HG03108 (cell line): Measurements from ENCODE around the gene FAM20A.
"Not testable (repeated sequence)": the region's sequence is repeated elsewhere in the genome, so short reads cannot be mapped to it uniquely, and the experiment has no call there.

Experiments
- ATAC-seq: cut with Tn5 transposase; IDR thresholded peaks from one replicate; pipeline ENCODE4 v1.9.1; 2021; ENCODE audit warnings: moderate library complexity; ENCODE audit not compliant: unreplicated experiment

FAM20A gene

DNA sequence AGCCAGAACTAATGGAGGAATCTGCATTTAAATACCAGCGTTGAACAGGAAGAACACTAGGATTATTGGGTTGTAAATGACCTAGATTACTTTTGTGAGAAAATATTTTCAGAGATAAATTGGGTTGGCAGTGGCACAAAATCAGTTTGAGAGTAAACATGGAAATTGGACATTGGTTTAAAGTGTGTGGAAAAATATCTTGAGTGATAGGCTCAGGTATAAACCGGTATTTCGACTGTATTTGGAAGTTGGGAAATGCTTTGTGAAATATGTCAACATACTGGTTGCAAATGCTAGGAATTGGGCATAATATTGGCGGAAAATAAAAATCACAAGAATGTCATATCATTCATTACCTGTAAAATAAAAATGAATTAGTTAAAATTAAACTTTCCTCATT lies 73.9 kb downstream of the FAM20A start:
- ATAC-seq, result no peak

- ATAC-seq, result no peak
Observed at GRCh38 chr17:68526548-68526947, 74.6 kb downstream of the FAM20A start.

DNA sequence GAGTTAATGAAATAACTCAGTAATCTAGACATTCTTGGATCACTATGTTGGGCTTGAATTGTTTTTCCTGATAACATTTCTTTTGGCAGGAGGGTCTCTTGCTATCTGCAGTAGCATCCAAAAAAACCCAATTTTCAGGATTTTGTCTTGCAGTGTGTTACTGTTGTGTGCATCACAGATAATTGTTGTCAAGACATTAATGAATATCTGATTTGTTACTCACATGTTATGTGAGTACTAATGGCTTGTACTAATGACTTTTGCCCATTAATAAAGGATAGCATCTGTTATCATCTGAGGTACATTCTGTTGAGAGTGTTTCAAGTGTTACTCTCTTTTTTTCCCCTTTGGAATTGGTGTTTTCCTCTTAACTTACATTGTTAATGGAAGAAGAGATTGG lies 78.9 kb downstream of the FAM20A start:
- ATAC-seq, result no peak

DNA sequence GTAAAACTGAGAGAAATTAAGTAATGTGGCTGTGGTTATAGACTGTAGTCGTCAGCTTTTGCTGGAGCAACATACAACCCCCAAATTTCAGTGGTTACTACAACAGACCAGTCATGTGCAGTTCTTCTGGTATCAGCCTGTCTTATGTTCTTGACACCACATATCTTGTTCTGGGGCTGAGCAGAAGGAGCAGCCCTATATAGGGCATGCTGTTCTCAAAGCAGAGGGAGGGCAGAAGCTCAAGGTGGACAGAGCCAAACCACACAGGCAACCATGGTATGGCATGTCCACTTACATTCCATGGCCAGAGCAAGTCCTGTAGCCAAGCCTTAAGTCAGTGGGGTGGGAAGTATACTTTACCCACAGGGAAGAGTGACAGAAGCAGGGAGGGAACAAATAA lies 81.3 kb downstream of the FAM20A start:
- ATAC-seq, result no peak

DNA sequence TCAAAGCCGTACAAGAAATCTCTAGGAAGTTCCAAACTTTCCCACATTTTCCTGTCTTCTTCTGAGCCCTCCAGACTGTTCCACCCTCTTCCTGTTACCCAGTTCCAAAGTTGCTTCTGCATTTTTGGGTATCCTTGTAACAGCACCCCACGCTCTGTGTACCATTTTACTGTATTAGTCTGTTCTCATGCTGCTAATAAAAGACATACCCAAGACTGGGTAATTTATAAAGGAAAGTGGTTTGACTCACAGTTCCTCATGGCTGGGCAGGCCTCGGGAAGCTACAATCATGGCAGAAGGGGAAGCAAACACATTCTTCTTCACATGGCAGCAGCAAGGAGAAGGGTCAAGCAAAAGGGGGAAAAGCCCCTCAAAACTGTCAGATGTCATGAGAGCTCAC lies 82.1 kb downstream of the FAM20A start:
- ATAC-seq, result not testable (repeated sequence)

GRCh38 chr17:68518063-68518815 lies 82.9 kb downstream of the FAM20A start:
- ATAC-seq, result no peak

GRCh38 chr17:68517605-68518004 lies 83.6 kb downstream of the FAM20A start:
- ATAC-seq, result not testable (repeated sequence)

DNA sequence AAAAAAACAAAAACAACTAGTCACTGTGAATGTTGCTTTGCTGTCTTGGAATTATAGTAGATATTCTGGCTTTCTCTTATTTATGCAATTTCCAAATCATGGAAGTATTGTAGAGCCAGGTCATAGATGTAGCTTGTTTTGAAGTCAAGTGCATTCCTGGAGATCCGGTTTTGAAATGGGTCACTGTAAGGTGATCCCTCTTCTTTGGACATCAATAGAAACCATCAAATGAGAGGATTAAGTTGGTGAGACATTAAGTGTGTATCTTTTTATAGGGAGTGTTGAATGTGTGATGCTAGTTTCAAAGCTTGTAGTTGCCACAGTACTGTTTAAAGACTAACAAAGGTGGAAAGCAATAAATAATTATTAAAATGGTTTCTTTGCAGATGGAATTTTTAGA lies 84.4 kb downstream of the FAM20A start:
- no peak for ATAC-seq

- no peak for ATAC-seq
Observed at GRCh38 chr17:68514831-68515635, 86.1 kb downstream of the FAM20A start.

DNA sequence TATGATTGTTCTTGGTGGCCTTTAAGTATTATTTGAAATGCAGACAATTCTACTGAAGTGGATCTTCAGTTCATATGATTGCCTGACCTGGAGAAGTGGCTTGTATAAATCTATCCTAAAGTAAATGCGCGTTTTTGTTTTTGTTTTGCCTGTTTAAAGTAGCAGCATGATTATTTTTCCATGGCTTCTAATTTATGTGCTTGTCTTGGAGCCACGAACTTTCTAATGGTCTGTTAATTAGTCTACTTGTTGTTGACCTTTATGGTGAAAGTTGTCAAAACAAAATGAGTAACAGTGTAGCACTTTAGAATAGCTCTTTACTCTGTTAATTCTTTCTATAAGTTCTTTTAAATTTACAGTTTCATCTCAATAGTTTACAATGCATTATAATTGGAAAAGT lies 87.2 kb downstream of the FAM20A start:
- ATAC-seq, result no peak

DNA sequence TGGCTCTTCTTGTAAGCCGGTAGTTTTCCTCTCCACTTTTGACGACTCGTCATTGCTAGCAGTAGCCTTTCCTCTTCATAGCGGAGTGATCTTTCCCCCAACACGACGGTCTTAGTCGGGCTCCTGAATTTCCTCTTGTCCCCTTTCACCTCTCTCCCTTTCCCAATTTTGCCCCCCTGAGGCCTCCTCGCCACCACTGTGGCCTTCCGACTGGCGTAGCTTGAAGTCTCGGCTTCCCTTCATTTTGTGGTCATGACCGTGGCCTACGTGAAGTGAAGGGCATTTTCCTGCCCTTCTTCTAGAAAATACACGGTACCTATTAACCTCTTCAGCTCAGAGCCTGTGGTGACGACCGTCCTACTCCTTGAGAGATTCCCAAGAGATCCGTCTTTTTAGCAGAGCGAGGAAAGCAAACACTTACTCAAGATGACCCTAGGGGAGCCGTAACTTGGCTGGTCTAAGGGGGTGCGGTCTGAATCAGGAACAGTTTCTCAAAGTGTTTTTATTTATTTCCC lies 88.2 kb downstream of the FAM20A start:
- no peak for ATAC-seq

GRCh38 chr17:68512247-68512959 lies 88.8 kb downstream of the FAM20A start, which contains the start of gene PRKAR1A:
TSS of gene PRKAR1A (plus strand) at chr17:68512430. CDS start at chr17:68515400, 2,970 bp downstream.
- ATAC-seq, result peak; percentile 89

DNA sequence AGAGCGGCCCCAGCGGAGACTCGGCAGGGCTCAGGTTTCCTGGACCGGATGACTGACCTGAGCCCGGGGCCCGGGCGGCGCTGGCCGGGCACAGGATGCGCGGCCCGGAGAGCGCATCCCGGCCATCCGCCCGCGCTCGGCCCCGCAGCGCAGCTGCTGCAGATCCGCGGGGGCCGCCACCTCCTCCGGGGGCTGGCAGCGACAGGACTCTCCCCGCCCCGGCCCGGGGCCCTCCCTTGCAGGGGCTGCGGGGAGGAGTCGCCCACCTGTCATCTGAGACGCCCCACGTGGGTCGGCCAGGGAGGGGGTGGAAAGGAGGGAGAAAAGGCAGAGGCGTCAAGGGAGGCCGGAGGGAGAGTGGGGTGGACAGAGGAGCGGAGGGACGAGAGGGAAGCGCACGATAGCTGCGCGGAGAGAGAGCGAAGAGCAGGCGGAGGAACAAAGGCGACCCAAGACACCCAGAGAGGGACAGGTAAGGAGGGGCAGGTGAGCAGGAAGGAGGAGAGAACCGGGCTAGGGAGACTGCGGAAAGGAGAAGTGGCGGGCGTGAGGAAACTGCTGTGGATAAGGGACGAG lies 89.4 kb downstream of the FAM20A start:
- peak; percentile 42 for ATAC-seq

DNA sequence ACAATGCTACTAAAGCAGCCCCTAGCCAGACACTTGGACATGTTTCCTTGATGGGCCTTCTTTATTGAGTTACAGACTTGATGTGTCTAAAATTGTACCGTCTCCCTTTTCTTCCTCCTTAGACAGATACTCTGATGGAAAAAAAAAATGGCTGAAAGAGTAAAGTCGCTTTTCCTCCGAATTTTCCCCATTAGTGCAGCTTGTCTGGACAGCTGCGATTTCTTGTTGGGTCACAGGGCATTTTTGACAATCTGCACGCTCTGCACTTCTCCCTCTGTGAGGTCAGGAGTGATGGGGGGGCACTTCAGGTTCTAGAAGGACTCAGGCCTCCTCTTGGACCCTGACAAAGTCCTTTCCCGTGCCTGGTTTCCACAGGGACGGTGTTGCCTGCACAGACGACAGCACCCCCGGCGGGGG lies 89.9 kb downstream of the FAM20A start:
- no peak for ATAC-seq

GRCh38 chr17:68509141-68510057 lies 91.8 kb downstream of the FAM20A start:
- ATAC-seq, result no peak

DNA sequence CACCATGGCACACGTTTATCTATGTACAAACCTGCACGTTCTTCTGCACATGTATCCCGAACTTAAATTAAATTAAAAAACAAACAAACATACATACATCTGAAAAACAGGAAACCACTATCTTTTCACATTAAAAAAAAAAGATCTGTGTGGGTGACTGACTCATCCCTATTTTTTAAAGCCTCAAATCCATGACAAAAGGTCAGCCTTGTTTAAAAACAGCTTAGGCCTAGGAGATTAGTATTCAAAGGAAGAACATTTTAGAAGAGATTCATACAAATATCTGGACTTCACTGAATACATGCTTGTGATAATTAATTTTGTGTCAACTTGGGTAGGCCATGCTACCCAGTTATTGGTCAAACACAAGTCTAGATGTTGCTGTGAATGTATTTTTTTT lies 93.6 kb downstream of the FAM20A start:
- ATAC-seq, result no peak

DNA sequence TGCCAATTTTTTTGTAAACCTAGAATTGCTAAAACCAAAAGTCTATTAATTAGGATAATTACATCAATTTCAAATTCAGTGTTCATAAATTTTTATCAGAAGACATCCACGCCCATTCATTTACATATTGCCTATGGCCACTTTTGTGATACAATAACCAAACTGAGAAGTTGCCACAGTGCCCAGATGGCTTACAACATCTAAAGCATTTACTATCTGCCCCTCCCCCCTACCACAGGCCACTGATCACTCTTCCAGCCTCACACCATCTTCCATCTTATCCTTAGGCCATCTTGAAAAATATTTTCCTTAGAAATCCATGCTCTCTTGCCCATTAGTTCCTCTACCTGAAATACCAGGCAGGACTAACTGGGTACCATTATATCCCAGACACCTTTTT lies 95.2 kb downstream of the FAM20A start:
- no peak for ATAC-seq

DNA sequence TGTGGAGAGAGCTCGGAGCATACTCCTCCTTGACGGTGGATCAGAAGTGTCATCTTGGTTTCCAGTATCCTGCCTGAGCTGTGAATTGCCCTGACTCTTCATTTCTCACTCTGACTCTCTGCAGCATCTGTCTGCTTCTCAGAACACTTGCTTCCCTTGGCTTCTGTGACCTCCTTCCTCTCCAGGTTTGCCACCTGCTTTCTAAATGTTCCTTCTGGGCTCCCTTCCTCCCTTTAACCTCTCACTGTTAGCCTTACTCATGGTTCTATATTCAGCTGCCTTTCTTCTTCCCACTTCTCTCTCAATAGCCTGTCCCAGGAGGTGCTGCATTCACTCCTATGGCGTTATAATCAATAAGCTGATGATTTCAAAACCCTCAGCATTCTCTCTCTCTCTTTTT lies 100.1 kb downstream of the FAM20A start:
- no peak for ATAC-seq

DNA sequence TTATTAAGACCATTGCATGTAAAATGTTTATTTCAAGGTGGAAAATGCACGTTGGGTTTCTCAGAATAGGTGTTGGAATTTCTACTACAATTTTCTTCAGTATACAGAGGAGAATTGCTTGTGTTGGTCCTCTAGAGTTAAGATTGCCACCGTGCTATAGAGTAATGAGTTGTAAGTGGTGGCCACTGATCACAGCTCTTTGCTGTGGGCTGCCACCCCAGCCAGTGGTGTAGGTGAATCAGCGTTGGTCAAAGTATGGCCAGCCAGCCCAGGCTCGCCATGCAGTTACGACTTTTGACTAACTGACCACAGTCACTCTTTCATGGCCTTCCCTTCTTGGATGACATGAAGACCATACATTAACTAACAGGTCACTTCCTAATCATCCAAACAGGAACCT lies 101.6 kb downstream of the FAM20A start:
- ATAC-seq, result no peak
